Measurements from ENCODE around the gene AGAP1. TPM values are rescaled to one million over a fixed set of nuclear protein-coding genes. Genes with fewer than 3 reads are reported as not detected.

The AGAP1 gene
- polyA plus RNA-seq, 10 donors, result 24.0 to 34.1 (median 27.4) TPM

DNA sequence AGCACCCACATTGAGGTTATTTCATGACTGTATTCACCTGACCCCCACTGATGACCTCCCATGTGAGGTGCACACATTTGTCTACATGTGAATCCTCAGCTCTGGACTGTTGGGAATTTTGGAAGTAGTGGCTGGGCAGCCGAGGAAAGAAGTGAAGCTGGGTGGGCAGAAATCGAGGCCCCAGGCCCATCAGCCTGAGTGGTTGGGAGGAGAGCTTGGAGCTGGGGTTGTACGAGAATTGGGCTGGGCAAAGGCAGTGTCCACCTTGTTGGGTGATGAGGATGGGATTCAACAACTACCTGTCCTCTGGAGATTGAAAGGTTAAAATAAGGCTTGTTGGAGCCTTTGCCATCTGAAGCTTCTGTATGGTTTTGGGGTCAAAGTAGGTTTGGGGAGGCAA is 35.8 kb downstream of the AGAP1 start:
- no peak for DNase-seq

GRCh38 chr2:235530735-235531134 is 36.9 kb downstream of the AGAP1 start:
- DNase-seq, result no peak

DNA sequence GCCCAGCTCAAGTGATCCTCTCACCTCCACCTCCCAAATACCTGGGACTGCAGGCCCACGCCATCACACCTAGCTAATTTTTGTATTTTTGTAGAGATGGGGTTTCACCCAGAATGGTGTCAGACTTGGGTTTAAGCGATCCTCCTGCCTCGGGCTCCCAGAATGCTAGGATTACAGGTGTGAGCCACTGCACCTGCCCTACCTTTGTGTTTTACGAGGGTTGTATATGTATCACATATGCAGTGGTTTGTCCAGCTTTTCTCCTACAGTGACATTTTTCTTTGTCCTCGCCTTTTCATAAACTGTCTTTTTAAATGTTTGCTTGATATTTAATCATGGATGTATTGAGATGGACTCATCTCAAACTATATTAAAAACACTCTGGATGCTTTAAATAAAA is 38.5 kb downstream of the AGAP1 start:
- no peak for DNase-seq

- no peak for DNase-seq
Measured at GRCh38 chr2:235533198-235533597, 39.4 kb downstream of the AGAP1 start.

- DNase-seq, result no peak
Measured at GRCh38 chr2:235533616-235534385, 40.0 kb downstream of the AGAP1 start.

GRCh38 chr2:235534678-235535422 is 41.0 kb downstream of the AGAP1 start:
- no peak for DNase-seq

GRCh38 chr2:235535423-235536130 is 41.7 kb downstream of the AGAP1 start:
- DNase-seq, result no peak

GRCh38 chr2:235536711-235537110 is 42.9 kb downstream of the AGAP1 start:
- DNase-seq, result no peak

GRCh38 chr2:235537186-235537585 is 43.3 kb downstream of the AGAP1 start:
- DNase-seq, result no peak

GRCh38 chr2:235537587-235537986 is 43.7 kb downstream of the AGAP1 start:
- no peak for DNase-seq

DNA sequence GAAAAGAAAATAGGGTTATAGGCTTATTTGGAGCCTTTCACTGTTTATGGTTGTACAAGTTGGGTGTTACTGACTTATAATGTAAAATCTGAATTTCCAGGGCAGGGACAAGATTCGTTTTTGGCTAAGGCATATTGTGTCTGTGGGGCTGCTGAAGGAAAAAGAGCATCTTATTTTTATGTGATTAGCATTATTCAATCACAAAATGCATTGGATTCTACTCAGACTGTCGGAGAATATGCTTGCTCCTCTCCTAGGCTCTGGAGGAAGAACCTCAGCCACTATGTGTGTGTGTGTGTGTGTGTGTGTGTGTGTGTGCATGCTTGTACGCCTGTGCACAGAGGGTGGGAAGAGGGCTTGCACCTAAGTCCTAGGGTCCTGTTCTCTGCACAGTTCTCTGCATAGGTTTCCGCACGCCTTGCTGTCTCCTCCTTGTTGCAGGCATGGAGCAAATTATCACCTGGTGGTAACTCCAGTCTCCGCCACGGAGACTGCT is 44.3 kb downstream of the AGAP1 start:
- no peak for DNase-seq

DNA sequence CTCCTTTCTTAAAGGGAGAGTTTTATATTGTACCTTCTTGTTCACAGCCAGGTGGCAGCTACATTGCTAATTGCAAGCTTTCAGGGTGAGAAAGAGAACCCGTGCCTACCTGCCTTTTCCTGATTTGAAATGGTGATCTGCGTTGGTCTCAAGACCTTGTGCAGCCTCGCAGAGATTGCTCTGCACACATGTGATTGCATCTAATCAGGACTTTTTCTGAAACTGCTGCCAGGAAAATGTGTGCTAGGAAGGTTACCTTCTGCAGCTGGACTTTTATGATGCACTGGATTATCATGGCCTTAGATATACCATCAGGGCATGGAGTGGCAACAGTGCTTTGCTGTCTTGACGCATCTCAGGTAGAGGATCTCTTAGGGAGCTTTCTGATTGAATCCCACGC is 45.1 kb downstream of the AGAP1 start:
- DNase-seq, result no peak

DNA sequence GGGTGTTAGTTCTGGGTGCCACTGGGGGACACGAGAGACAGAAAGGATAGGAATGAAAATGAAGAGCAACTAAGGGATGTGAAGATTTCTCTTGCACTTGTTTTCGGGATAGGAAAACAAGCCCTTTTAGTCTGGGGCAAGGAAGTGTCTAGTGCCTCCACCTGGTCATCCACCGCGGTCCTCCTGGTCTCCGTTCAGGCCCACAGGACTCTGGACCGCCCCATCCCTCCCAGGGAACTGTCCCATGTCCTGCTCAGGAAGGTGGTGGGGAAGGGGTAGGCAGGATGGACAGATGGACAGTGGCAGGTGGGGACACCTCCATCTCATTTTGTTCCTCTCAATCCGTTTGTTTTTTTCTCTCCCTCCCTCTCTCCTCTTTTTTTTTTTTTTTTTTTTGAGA is 45.9 kb downstream of the AGAP1 start:
- DNase-seq, result no peak

- DNase-seq, result no peak
Measured at GRCh38 chr2:235541016-235541415, 47.2 kb downstream of the AGAP1 start.

GRCh38 chr2:235541838-235542549 is 48.2 kb downstream of the AGAP1 start:
- no peak for DNase-seq

DNA sequence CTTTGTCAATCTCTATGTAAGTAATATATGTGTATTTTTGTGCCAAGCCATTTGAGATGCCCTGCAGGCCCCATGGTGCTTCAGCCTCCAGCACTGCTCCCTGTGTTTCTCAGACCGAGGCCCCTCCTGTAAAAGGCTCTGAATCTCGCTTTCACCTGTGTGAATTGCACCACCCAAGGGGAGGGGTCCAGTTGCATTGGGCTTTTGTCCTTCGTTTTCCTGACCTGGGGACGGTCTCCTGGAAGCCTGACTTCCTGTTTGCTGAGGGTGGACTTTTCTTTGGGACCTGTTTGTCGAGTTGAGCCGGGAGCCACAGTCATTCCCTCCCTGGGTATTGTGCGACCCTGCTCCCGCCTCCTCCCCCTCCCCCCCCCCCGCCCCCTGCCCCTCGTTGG is 48.9 kb downstream of the AGAP1 start:
- DNase-seq, result no peak

GRCh38 chr2:235543128-235543750 is 49.4 kb downstream of the AGAP1 start:
- DNase-seq, result no peak

DNA sequence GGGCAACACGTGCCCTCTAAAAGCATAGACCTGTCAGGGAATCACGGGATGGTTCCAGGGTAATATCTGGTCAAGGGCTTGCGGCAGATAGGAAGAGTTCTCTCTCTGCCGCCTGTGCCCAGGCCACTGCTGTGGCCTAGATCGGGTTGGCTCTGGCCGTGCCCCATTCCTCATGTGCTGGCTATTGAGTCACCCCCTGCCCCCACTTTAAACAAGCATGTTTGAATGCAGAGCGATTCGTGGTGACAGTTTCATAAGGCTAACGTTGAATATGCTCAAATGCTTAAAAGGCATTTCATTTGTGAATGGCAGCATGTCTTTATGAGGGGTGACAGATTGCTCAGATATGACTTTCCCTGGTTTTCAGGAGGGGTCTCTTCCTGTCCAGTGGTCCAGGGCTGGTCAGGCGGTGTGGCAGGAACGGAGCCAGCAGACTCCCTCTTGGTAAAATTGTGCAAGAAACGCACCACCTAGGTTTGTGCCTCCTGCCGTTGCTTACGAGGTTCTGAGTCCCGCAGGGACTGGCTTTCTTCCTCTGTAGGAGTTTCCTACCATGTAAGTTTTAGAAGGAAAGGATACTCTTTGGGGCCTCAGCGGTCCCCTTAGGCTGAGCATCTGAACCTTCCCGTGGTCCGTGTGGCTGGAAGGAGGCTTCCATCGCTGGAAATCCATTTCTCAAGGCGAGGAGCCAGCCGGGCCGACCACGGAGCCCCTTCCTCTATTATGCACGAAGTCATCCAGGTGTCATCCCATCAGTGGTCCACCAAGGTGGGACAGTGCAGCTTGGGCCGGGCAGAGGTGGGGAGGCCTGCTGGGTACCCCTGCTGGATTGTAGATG is 50.2 kb downstream of the AGAP1 start:
- DNase-seq, result no peak

DNA sequence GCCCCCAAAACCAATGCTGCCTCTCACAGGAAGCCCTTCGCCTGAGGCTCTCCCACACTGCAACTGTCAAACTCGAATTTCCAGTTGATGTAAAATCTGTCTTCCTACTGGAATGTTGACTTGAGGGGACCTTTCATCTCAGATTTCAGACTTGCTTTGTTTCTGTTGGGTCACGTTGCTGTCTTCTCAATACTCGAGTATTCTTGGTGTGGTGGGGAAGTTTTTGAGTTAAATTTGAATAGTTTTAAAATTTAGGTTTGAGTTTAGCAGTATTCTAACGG is 50.8 kb downstream of the AGAP1 start:
- DNase-seq, result no peak

- no peak for DNase-seq
Measured at GRCh38 chr2:235545339-235546150, 51.7 kb downstream of the AGAP1 start.

Measured in muscle of back (tissue), 11 donors.